Activated CD4-positive, CD25-positive, alpha-beta regulatory T cell (primary cell): ENCODE measurements around the gene BRAF.
A peak's percentile ranks its signal among the peaks of the same experiment; 100 is the strongest.
"Not testable (repeated sequence)": the region's sequence is repeated elsewhere in the genome, so short reads cannot be mapped to it uniquely, and the experiment has no call there.

Experiments used
- DNase-seq, 4 experiments: peaks; one replicate each; lab custom pipeline; 2025; lab: John Stamatoyannopoulos, UW

BRAF gene

GRCh38 chr7:140924821-140925421, at the start of gene BRAF:
TSS of gene BRAF (minus strand) at chr7:140924929. CDS start at chr7:140924703, 226 bp downstream.
- peak; percentile 81 to 91 (median 85) for DNase-seq

GRCh38 chr7:140972876-140973829, 48.4 kb upstream of the BRAF start:
- DNase-seq: no peak

GRCh38 chr7:140972344-140972743, 47.6 kb upstream of the BRAF start:
- DNase-seq: no peak

- no peak for DNase-seq
Measured at GRCh38 chr7:140967438-140967837, 42.7 kb upstream of the BRAF start.

GRCh38 chr7:140966561-140967233, 42.0 kb upstream of the BRAF start:
- no peak for DNase-seq

- DNase-seq: no peak
Measured at GRCh38 chr7:140961117-140961516, 36.4 kb upstream of the BRAF start.

GRCh38 chr7:140956997-140957396, 32.3 kb upstream of the BRAF start:
- not testable (repeated sequence) for DNase-seq

GRCh38 chr7:140945940-140946339, 21.2 kb upstream of the BRAF start:
- no peak for DNase-seq

- not testable (repeated sequence) for DNase-seq
Measured at GRCh38 chr7:140942242-140942641, 17.5 kb upstream of the BRAF start.

GRCh38 chr7:140940898-140941297, 16.2 kb upstream of the BRAF start:
- no peak for DNase-seq

- no peak for DNase-seq
Measured at GRCh38 chr7:140937702-140938264, 13.1 kb upstream of the BRAF start.

GRCh38 chr7:140928491-140929309, 4.0 kb upstream of the BRAF start:
- no peak for DNase-seq

GRCh38 chr7:140927945-140928344, 3.2 kb upstream of the BRAF start:
- not testable (repeated sequence) for DNase-seq

- no peak for DNase-seq
Measured at GRCh38 chr7:140927351-140927750, 2.6 kb upstream of the BRAF start.

GRCh38 chr7:140926021-140926817, 1.5 kb upstream of the BRAF start:
- peak in 1 of 4 experiments; percentile 1 for DNase-seq

- peak; percentile 67 to 79 (median 74) for DNase-seq
Measured at GRCh38 chr7:140924019-140924820, 509 bp downstream of the BRAF start.

- DNase-seq: no peak
Measured at GRCh38 chr7:140923358-140924006, 1.2 kb downstream of the BRAF start.

GRCh38 chr7:140922741-140923345, 1.9 kb downstream of the BRAF start:
- DNase-seq: no peak

- DNase-seq: no peak
Measured at GRCh38 chr7:140920745-140921144, 4.0 kb downstream of the BRAF start.
